GM23338 (cell line): ENCODE measurements around the gene PRLH. TPM values are rescaled to one million over a fixed set of nuclear protein-coding genes. Genes with fewer than 3 reads are reported as not detected.

Experiments
- ATAC-seq: fragments of 200-7000 bp; cut with Tn5 transposase; 3 replicates; pipeline ENCODE4 v1.9.1; 2020
- DNase-seq: peaks from one replicate; pipeline ENCODE4 v3.0.0-alpha.2; 2015; ENCODE audit warnings: low spot score
- H2AFZ ChIP-seq: fragments of 200-600 bp; sonication (generic); 2 replicates; pipeline ENCODE4 v1.8.0; 2016; ENCODE audit warnings: antibody characterized with exemption, mild to moderate bottlenecking, moderate library complexity
- H3F3A ChIP-seq: fragments of 200-600 bp; sonication (generic); replicated peaks from 2 replicates; pipeline ENCODE4 v1.8.0; 2017; ENCODE audit warnings: antibody characterized with exemption, mixed run types, low read depth
- H3K27ac ChIP-seq: fragments of 200-600 bp; sonication (generic); 2 replicates; pipeline ENCODE4 v1.6.1; 2016; ENCODE audit warnings: low read depth
- H3K27me3 ChIP-seq: fragments of 200-600 bp; sonication (generic); 2 replicates; pipeline ENCODE4 v1.8.0; 2016; ENCODE audit warnings: mild to moderate bottlenecking, mixed run types, moderate library complexity; ENCODE audit not compliant: insufficient read depth
- H3K36me3 ChIP-seq: fragments of 200-600 bp; sonication (generic); 2 replicates; pipeline ENCODE4 v1.8.0; 2016; ENCODE audit warnings: mild to moderate bottlenecking; ENCODE audit not compliant: insufficient read depth
- H3K4me1 ChIP-seq: fragments of 200-600 bp; sonication (generic); 2 replicates; pipeline ENCODE4 v1.8.0; 2016; ENCODE audit warnings: mild to moderate bottlenecking, moderate library complexity; ENCODE audit not compliant: insufficient read depth
- H3K4me2 ChIP-seq: fragments of 200-600 bp; sonication (generic); 2 replicates; pipeline ENCODE4 v1.7.1; 2017; ENCODE audit warnings: mixed run types
- H3K4me3 ChIP-seq: fragments of 200-600 bp; sonication (generic); 2 replicates; pipeline ENCODE4 v1.6.1; 2016; ENCODE audit warnings: mixed run types
- H3K79me2 ChIP-seq: fragments of 200-600 bp; sonication (generic); replicated peaks from 2 replicates; pipeline ENCODE4 v1.8.0; 2017; ENCODE audit warnings: mild to moderate bottlenecking; ENCODE audit not compliant: insufficient read depth
- H3K9me2 ChIP-seq: fragments of 200-600 bp; sonication (generic); 2 replicates; pipeline ENCODE4 v1.8.0; 2017; ENCODE audit not compliant: insufficient read depth
- H4K20me1 ChIP-seq: fragments of 200-600 bp; sonication (generic); replicated peaks from 2 replicates; pipeline ENCODE4 v1.8.0; 2017; ENCODE audit warnings: mild to moderate bottlenecking; ENCODE audit not compliant: insufficient read depth
- H3K27ac Mint-ChIP-seq: 2 replicates; pipeline ENCODE4 v1.8.0; 2020; ENCODE audit warnings: inconsistent platforms, mild to moderate bottlenecking, moderate library complexity, mixed read lengths
- H3K27me3 Mint-ChIP-seq: 3 replicates; pipeline ENCODE4 v1.8.0; 2022; ENCODE audit warnings: low read depth, mild to moderate bottlenecking, moderate library complexity, mixed read lengths, inconsistent platforms; ENCODE audit not compliant: insufficient read depth, poor library complexity
- H3K36me3 Mint-ChIP-seq: 3 replicates; pipeline ENCODE4 v1.8.0; 2021; ENCODE audit warnings: low read depth, mild to moderate bottlenecking, inconsistent platforms, moderate library complexity, mixed read lengths
- H3K4me1 Mint-ChIP-seq: 3 replicates; pipeline ENCODE4 v1.8.0; 2020; ENCODE audit warnings: mild to moderate bottlenecking, inconsistent platforms, mixed read lengths
- H3K4me3 Mint-ChIP-seq: 3 replicates; pipeline ENCODE4 v1.8.0; 2021; ENCODE audit warnings: moderate library complexity, mild to moderate bottlenecking, inconsistent platforms, mixed read lengths
- H3K9me3 Mint-ChIP-seq: 3 replicates; pipeline ENCODE4 v1.8.0; 2020; ENCODE audit warnings: moderate library complexity, mild to moderate bottlenecking, inconsistent platforms, mixed read lengths
- CREB1 ChIP-seq: fragments of 250-450 bp; sonication (Bioruptor Pico); IDR thresholded peaks from 2 replicates; pipeline ENCODE4 v1.5.0; 2020; ENCODE audit warnings: low read depth, mild to moderate bottlenecking, moderate library complexity
- CTCF ChIP-seq, 2 experiments: fragments of 200-600 bp in 1 of 2; sonication (generic) in 1 of 2; conservative IDR thresholded peaks; 2 replicates each; pipeline versions ENCODE4 v1.5.1 to v1.6.1; 2016 to 2017; ENCODE audit warnings: antibody characterized with exemption in 2 of 2, low read depth in 2 of 2, mild to moderate bottlenecking in 2 of 2, moderate library complexity in 1 of 2
- ETS1 ChIP-seq: IDR thresholded peaks from 2 replicates; pipeline ENCODE4 v1.6.1; 2016; ENCODE audit warnings: antibody characterized with exemption
- EZH2 ChIP-seq: fragments of 200-600 bp; sonication (generic); IDR thresholded peaks from one replicate; pipeline ENCODE4 v1.8.0; 2017; ENCODE audit warnings: antibody characterized with exemption, mild to moderate bottlenecking, low read depth; ENCODE audit not compliant: unreplicated experiment
- EZH2phosphoT487 ChIP-seq: fragments of 200-600 bp; sonication (generic); IDR thresholded peaks from one replicate; pipeline ENCODE4 v1.8.1; 2018; ENCODE audit warnings: antibody characterized with exemption; ENCODE audit not compliant: unreplicated experiment
- JUNB ChIP-seq: IDR thresholded peaks from one replicate; pipeline ENCODE4 v1.6.1; 2016; ENCODE audit warnings: antibody characterized with exemption; ENCODE audit not compliant: unreplicated experiment
- NANOG ChIP-seq: IDR thresholded peaks from 2 replicates; pipeline ENCODE4 v1.6.1; 2016; ENCODE audit warnings: antibody characterized with exemption, borderline replicate concordance
- POLR2AphosphoS5 ChIP-seq: IDR thresholded peaks from 2 replicates; pipeline ENCODE4 v1.6.1; 2016; ENCODE audit warnings: antibody characterized with exemption, low read depth
- REST ChIP-seq: IDR thresholded peaks from one replicate; pipeline ENCODE4 v1.6.1; 2018; ENCODE audit warnings: antibody characterized with exemption; ENCODE audit not compliant: unreplicated experiment
- STAT1 ChIP-seq: IDR thresholded peaks from one replicate; pipeline ENCODE4 v1.6.1; 2016; ENCODE audit warnings: antibody characterized with exemption; ENCODE audit not compliant: unreplicated experiment
- ZNF114 ChIP-seq: fragments of 250-450 bp; sonication (Bioruptor Pico); IDR thresholded peaks from 2 replicates; pipeline ENCODE4 v1.5.0; 2020; ENCODE audit warnings: mild to moderate bottlenecking, moderate library complexity
- ZNF331 ChIP-seq: fragments of 250-450 bp; sonication (Bioruptor Pico); IDR thresholded peaks from 2 replicates; pipeline ENCODE4 v1.5.0; 2020; ENCODE audit warnings: low read depth, mild to moderate bottlenecking, moderate library complexity
- ZNF462 ChIP-seq: fragments of 250-450 bp; sonication (Bioruptor Pico); IDR thresholded peaks from 2 replicates; pipeline ENCODE4 v1.5.0; 2020; ENCODE audit warnings: mild to moderate bottlenecking, moderate library complexity
- polyA plus RNA-seq: library from polyadenylated mRNA; unstranded; fragments of >200 nt; fragmentation: Nextera tagmentation; extraction: Ambion mirVana; gene quantifications from 2 replicates; pipeline ENCODE4 v1.2.1, GENCODE V29; 2016
- total RNA-seq: library from RNA; depleted of rRNA; stranded (reverse); fragments of >200 nt; shearing (Covaris generic); gene quantifications from 2 replicates; pipeline ENCODE4 v1.2.3, GENCODE V29; 2014

PRLH gene
- total and polyA plus RNA-seq, 2 experiments from 2014 or later: not detected

GRCh38 chr2:237594514-237594871 is 28.1 kb downstream of the PRLH start:
- H3K4me1 ChIP-seq: peaks cover 37% of the 10 kb centered on the region
- peak overlapping the region; percentile 87; the same call in 1 of the 2 replicates for H3K27ac ChIP-seq
- no peaks in the 10 kb centered on the region for H3K36me3 ChIP-seq
- peak overlapping the region; percentile 42 for H3K4me2 ChIP-seq
- H3K27me3 Mint-ChIP-seq: peaks cover 17% of the 10 kb centered on the region
- 0 out of 2 replicates have a peak, but pooled peaks cover 9% of the 10 kb centered on the region for H3F3A ChIP-seq
- no peaks in the 10 kb centered on the region for H3K27me3 ChIP-seq
- TF ChIP-seq ZNF114 (no peak), EZH2phosphoT487 (no peak), REST (no peak), NANOG (no peak), ETS1 (no peak), EZH2 (no peak), CREB1 (CRISPR knock-in tag) (no peak), STAT1 (no peak), CTCF (conservative IDR thresholded peaks at IDR 0.05; ENCODE audit: low read depth in 2 of 2) (no peak), POLR2AphosphoS5 (no peak), JUNB (no peak), ZNF462 (CRISPR knock-in tag) (no peak), ZNF331 (CRISPR knock-in tag) (no peak)
- no peaks in the 10 kb centered on the region for H3K9me2 ChIP-seq
- H2AFZ ChIP-seq: no peak overlapping the region
- peaks cover 73% of the 10 kb centered on the region for H3K4me1 Mint-ChIP-seq
- peak overlapping the region; percentile 85 for H3K27ac Mint-ChIP-seq
- H3K79me2 ChIP-seq: peaks cover 8% of the 10 kb centered on the region; the same call in 1 of the 2 replicates
- ATAC-seq: no peak
- H3K4me3 Mint-ChIP-seq: peak overlapping the region; percentile 36
- DNase-seq: no peak
- H3K9me3 Mint-ChIP-seq: no peaks in the 10 kb centered on the region; the same call in 2 of the 3 replicates
- H4K20me1 ChIP-seq: no peaks in the 10 kb centered on the region
- H3K36me3 Mint-ChIP-seq: peaks cover 3% of the 10 kb centered on the region; the same call in 1 of the 3 replicates
- H3K4me3 ChIP-seq: no peak overlapping the region
